Stimulated activated CD4-positive, alpha-beta T cell treated with anti-CD3 and anti-CD28 coated beads, Interleukin-4, amount 100 ng/mL, for 4 hours (primary cell): ENCODE results near the gene RAB37.

Experiments
- DNase-seq, 2 experiments: peaks; one replicate each; pipeline ENCODE4 v3.0.0-alpha.2; 2020

The RAB37 gene

DNA sequence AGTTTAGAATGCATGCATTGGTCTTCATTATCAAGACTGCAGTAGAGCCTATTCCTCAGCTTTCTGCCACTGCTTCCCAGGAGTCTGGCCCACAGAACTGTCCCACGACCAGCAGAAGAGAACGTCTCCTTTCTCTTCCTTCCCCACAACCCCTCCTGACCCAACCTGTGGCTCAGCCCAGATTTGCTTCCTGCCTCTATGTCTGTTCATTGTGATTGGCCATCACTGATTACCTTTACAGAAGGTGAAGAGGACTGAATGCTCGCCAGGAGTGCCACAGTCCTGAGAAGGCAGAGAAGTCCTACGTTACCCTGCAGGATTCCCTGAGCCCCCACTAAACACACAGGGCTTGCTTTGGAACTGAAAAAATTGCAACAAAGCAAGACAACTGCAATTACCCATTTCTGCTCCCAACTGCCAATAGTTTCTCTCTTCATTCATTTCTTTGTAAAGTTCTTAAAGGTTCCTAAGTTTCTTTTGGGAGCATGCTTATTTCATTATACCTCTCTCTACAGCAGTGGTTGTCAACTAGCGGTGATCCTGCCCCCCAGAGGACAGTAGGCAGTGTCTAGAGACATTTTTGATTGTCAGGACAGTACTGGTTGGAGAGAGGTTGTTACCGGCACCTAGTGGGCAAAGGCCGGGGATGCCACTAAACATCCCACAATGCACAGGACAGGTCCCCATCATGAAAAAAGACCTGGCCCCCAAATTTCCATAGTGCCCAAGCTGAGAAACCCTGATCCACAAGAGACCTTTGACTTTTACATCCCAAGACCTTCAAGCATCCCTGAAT lies 43.6 kb downstream of the RAB37 start:
- DNase-seq = no peak

DNA sequence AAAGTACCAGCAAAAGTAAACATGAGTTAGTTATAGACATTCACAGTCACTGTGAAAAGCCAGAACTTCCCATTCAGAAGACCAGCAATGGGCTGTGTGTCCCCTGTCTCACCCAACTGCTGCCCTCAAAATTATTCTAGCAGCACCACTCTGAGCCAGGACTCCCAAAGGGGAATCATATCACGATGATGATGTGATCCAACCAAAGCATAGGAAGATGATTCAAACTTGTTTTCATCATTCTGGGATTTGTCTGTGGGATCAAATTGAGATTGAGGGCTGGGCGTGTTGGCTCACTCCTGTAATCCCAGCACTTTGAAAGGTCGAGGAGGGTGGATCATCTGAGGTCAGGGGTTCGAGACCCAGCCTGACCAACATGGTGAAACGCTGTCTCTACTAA lies 45.5 kb downstream of the RAB37 start:
- no peak for DNase-seq

DNA sequence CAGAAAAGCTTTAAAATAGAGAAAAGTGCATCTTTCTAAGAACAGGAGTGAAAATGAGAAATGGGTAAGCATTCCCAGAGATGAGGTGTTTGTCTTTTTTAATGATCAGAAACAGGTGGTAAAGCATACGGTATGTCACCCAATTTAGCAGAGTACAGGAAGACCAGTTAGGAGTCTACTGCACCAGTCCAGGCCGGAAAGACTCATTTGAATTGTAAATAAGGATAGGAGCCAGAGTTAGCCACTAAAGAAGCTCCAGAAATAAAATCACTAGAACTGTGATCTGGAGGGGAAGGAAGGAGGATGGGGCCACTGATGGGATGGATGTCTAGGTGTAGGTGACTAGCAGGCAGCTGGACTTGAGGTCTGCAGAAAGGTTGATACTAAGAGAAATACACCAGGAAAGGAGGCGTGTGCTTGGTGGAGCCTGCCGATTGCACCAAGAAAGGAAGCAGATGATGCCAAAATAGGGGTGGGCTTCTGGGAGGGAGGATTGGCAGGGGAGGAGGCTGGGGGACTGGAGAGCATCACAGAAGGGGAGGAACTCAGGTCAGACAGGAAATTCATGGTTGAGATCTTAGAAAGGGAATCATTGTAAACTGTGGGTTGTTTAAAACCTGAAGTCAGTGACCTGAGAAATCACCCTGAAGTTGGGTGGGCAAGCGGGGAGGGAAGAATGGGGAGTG lies 47.2 kb downstream of the RAB37 start:
- no peak for DNase-seq

DNA sequence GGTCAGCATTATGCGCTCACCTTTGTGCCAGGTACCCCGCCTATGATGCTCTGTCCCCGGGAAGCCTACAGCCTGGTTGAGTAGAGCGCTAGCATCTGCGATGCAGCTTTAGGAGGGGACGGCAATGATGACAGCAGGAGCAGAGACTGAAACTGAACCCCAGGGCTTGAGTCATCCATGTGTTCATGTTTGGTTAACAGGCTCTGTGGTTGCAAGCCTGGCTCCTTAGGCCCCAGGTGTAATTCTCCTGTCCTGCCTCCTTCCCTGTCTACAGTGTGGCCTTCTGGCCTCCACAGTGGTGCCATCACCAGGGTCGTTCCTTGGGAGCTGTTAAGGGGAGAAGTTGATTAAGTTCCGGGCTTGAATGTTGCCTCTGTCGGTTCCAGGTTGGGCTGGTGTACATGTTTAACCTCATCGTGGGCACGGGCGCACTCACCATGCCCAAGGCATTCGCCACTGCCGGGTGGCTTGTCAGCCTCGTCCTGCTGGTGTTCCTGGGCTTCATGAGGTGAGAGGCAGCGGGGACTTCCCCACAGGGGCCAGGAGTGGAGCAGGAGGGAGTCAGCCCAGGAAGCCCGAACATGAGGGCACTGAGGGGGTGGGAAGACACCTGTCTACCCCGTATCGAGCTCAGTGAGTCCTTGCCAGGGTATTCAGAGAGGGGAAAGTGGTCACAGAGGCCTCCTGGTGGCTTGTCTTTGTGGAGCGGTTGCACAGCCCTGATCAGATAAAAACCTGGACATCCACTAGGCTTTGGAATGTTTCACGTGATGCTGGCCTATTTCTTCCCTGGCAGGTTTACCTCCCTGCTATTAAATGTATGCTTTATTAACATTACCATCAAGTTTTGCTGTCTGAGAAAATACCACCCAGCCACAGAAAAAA lies 48.3 kb downstream of the RAB37 start:
- no peak for DNase-seq

DNA sequence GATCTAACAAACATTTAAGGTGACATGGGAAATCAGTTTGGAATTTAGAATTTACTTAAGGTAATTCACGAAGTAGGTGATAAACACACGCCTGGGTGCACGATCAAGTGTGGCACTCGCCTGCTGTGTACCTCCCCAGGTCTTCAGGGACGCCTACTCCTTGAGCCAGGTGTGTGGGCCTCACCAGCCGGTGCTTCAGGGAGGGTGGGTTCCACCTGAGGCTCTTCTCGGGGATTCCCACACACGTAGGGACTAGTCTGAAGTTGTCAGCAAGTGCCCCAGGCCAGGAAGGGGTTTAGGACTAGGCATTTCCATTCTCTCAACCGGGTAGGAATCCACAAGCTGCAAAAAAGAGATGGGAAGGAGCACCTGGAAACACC lies 48.9 kb downstream of the RAB37 start:
- no peak for DNase-seq

DNA sequence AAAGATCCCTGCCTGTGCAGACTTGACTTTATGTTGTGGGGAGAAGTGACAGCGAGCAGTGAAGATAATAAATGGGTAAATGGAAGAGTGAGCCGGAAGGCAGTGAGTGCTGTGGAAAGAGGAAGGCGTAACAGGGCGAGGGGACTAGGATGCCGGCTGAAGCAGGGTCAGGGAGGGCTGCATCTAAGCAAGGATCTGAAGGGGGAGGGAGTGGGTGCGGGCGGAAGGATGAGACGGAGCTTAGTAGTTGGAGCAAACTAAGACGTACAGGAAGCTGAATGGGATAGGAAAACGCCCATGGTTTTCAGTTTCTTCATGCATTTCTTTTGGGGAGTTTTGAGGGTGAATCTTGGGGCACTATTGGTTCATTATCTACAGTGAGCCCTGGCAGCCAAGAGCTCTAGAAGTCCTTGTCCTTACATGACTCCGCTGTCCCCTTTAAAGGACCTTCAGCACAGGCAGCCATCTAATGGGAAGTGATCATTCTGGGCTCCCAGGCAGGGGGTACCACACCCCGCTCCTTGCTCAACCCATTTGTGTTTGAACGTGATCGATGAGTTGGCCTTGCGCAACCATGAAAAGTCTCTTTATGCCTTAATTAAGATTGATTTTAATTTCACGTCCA lies 49.5 kb downstream of the RAB37 start:
- no peak for DNase-seq

DNA sequence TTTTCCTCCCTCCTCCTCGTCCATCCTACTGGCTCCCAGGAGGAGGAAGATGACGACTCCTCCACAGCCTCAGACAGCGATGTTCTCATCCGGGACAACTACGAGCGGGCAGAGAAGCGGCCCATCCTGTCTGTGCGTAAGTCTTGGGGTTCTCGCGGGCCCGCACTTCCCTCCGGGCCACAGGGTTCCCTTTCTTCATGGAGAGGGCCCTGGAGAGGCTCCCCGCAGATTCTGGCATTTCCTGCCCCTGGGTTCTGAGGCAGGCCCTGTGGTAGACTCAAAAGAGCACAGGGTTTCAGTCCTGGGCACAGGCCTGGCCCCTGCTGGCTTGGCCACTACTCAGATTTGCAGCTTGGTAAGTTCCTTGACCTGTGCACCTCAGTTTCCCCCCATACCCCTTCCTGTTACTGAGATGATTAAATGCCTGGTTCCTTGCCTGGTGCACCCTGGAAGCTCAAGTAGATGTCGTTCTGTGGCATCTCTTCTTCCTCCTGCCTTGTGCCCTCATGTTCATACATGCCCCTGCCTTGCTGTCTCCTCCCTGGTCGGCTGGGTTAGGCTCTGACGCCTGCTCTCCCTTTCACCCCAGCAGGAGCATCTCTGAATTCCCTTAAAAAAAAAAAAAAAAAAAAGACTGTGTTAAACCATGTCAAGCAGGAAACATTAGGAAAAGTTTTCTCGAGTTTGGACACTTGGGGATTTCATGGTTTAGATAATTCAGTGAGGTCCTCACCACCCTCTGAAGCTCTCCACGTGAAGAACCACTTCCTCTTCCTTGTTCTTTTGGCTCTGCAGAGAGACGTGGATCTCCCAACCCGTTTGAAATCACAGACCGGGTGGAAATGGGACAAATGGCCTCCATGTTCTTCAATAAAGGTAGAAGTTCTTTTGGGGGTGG lies 53.4 kb downstream of the RAB37 start:
- DNase-seq = no peak

DNA sequence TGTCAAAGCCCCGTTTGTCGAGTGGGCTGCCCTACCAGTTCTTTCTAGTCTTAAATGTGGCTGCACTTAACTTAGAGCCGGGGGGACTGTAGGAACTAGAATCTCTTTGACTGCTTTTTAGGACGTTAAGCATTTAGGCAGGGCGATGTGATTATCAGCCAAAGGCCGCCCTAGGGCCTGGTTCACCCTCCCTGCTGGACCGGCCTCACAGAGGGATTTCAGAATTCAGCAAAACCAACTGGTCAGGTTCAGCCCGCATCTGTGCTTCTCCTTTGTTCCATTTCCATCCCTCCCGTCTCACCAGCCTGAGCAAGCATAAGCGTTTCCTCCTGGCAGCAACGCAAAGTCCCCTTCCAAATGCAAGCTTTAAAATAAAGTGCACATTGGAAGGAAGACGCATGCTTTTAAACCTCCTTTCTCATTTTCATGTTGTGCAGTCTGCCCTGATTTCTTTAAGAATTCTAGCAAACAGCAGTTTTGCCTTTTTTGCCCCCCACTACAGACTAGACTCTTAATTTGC lies 55.6 kb downstream of the RAB37 start:
- DNase-seq = no peak

DNA sequence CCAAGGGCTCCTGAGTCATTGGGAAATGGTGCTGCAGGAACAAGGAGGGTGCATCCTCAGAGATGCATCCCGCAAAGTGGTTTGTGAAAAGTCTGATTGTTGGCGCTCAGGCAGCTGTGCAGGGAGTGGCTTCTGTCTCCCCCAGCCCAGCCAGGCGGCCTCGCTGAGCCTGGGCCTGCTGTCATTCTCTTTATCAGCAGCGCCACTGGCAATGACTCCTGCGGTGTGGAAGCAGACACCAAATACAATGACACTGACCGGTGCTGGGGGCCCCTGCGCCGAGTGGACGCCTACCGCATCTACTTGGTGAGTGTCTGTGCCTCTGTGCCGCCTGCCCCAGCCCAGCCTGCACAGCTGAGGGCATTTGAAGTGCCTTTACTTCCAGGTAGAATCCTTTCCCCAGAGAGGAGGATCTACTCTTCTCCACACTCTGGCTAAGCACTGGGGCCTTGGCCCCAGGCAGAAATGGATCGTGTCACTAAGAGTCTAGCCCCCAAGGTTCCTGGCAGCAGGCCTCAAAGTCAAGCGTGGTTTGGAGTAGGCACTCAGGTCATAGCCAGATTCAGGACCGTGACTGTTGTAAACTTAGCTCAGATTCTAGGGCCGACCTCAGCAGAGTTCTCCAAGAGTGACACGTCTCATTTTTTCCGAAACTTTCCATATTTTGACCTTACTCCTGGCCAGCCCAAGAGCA lies 58.4 kb downstream of the RAB37 start:
- no peak for DNase-seq

DNA sequence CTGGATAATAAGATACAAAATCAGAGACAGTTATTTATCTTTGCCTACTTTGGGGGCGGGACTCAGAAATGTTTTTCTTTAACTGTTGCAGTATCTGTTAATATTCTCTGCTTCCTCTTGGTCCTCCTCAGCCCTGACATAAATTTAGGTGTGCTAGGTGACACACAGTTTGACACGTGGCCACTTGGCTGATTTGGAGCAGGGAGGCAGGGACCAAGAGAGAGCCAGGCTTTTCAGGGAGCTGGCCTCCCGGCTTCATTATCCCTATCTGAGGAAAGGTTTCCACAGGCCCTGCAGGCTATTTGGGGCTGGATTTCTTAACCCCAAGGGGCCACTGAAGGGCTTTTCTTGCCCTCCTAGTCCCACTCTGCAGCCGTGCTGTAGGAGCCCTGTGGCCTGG lies 59.2 kb downstream of the RAB37 start:
- no peak for DNase-seq

DNA sequence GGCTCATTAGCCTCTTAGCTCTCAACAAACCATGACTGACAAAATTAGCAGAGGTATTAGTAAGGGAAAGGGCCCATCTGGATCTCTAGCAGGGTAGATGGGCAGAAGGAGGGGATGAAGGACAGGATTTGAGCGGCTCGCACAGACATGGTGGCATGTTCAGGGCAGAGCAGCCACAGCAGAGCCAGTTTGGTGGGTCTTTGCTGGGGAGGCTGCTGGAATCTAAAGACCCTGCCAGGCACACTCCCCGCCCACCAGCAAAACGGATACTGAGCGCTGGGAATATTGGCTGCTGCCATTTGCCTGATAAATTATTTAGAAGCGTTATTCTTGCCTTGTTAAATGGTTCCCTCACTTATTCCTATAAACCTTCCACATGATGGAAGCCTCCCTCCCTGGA lies 59.8 kb downstream of the RAB37 start:
- DNase-seq = no peak
